CD14-positive monocyte (primary cell): ENCODE data around the gene POLR1D. TPM values are rescaled to one million over a fixed set of nuclear protein-coding genes. Genes with fewer than 3 reads are reported as not detected.

Experiments
- DNase-seq, 3 donors: peaks; one replicate each; pipeline ENCODE4 v3.0.0-alpha.2; 2011 to 2022
- H2AFZ ChIP-seq: 2 replicates; pipeline ENCODE4 v1.6.0; 2012; ENCODE audit warnings: mild to moderate bottlenecking, low read depth, low read length, inconsistent platforms; ENCODE audit not compliant: insufficient read depth, poor library complexity, severe bottlenecking
- H3K27ac ChIP-seq, 2 donors: 1 replicate in 1 of 2; 2 replicates in 1 of 2; pipeline ENCODE4 v1.5.1; 2012 to 2013; ENCODE audit warnings: low read length in 2 of 2, control low read depth in 1 of 2, inconsistent platforms in 1 of 2, low read depth in 1 of 2, mild to moderate bottlenecking in 1 of 2
- H3K27me3 ChIP-seq, 2 donors: one replicate each; pipeline versions ENCODE4 v1.6.0 to v1.6.1; 2011 to 2013; ENCODE audit warnings: low read length in 2 of 2; ENCODE audit not compliant: control insufficient read depth in 2 of 2, insufficient read depth in 2 of 2
- H3K36me3 ChIP-seq, 2 donors: replicated peaks in 1 of 2; 1 replicate in 1 of 2; 2 replicates in 1 of 2; pipeline versions ENCODE4 v1.5.1 to v1.6.1; 2012 to 2013; ENCODE audit warnings: low read length in 2 of 2, control low read depth in 1 of 2, inconsistent platforms in 1 of 2, mild to moderate bottlenecking in 1 of 2; ENCODE audit not compliant: insufficient read depth in 2 of 2, control insufficient read depth in 1 of 2
- H3K4me1 ChIP-seq, 2 donors: 1 replicate in 1 of 2; 2 replicates in 1 of 2; pipeline versions ENCODE4 v1.5.1 to v1.6.1; 2012 to 2013; ENCODE audit warnings: low read length in 2 of 2, control low read depth in 1 of 2, inconsistent platforms in 1 of 2, mild to moderate bottlenecking in 1 of 2, moderate library complexity in 1 of 2; ENCODE audit not compliant: insufficient read depth in 2 of 2, control insufficient read depth in 1 of 2
- H3K4me2 ChIP-seq: replicated peaks from 2 replicates; pipeline ENCODE3; 2012; ENCODE audit warnings: low read length, moderate library complexity, mild to moderate bottlenecking; ENCODE audit not compliant: poor library complexity, severe bottlenecking; ENCODE audit errors: extremely low read depth
- H3K4me3 ChIP-seq, 3 experiments: fragments of 200-600 bp in 1 of 3; sonication (generic) in 1 of 3; replicated peaks in 1 of 3; 1 replicate in 2 of 3; 2 replicates in 1 of 3; pipeline ENCODE4 v1.5.1; 2011 to 2013; ENCODE audit warnings: low read length in 3 of 3, mild to moderate bottlenecking in 3 of 3, control low read depth in 2 of 3, low read depth in 2 of 3, inconsistent platforms in 1 of 3, moderate library complexity in 1 of 3
- H3K79me2 ChIP-seq: 2 replicates; pipeline ENCODE4 v1.6.0; 2012; ENCODE audit warnings: mild to moderate bottlenecking, control low read depth, inconsistent platforms, low read length, moderate library complexity; ENCODE audit not compliant: insufficient read depth
- H3K9ac ChIP-seq: 2 replicates; pipeline ENCODE4 v1.6.0; 2017; ENCODE audit warnings: low read length, mild to moderate bottlenecking; ENCODE audit not compliant: insufficient read depth, poor library complexity, severe bottlenecking
- H3K9me3 ChIP-seq, 2 donors: replicated peaks in 1 of 2; 1 replicate in 1 of 2; 2 replicates in 1 of 2; pipeline versions ENCODE4 v1.5.1 to v1.6.1; 2012 to 2013; ENCODE audit warnings: low read length in 2 of 2, control low read depth in 1 of 2; ENCODE audit not compliant: control insufficient read depth in 1 of 2, insufficient read depth in 1 of 2
- H4K20me1 ChIP-seq: 2 replicates; pipeline ENCODE4 v1.6.0; 2012; ENCODE audit warnings: mild to moderate bottlenecking, low read length, control low read depth, moderate library complexity; ENCODE audit not compliant: insufficient read depth
- H3K27ac Mint-ChIP-seq, 7 donors: one replicate each; pipeline ENCODE4 v1.8.0; 2020; ENCODE audit warnings: mild to moderate bottlenecking in 7 of 7, mixed read lengths in 7 of 7, moderate library complexity in 6 of 7, inconsistent platforms in 2 of 7
- H3K27me3 Mint-ChIP-seq, 3 donors: one replicate each; pipeline ENCODE4 v1.8.0; 2021 to 2022; ENCODE audit warnings: low read depth in 3 of 3, mild to moderate bottlenecking in 3 of 3, mixed read lengths in 3 of 3, moderate library complexity in 3 of 3, inconsistent platforms in 1 of 3
- H3K36me3 Mint-ChIP-seq, 2 donors: one replicate each; pipeline ENCODE4 v1.8.0; 2020; ENCODE audit warnings: mixed read lengths in 2 of 2, inconsistent platforms in 1 of 2, mild to moderate bottlenecking in 1 of 2
- H3K4me1 Mint-ChIP-seq: one replicate; pipeline ENCODE4 v1.8.0; 2020; ENCODE audit warnings: mild to moderate bottlenecking, mixed read lengths
- H3K4me3 Mint-ChIP-seq, 2 donors: one replicate each; pipeline ENCODE4 v1.8.0; 2020; ENCODE audit warnings: mild to moderate bottlenecking in 2 of 2, mixed read lengths in 2 of 2, moderate library complexity in 1 of 2
- H3K9me3 Mint-ChIP-seq, 7 donors: one replicate each; pipeline ENCODE4 v1.8.0; 2020 to 2022; ENCODE audit warnings: mixed read lengths in 7 of 7, mild to moderate bottlenecking in 6 of 7, moderate library complexity in 6 of 7, inconsistent platforms in 2 of 7
- CTCF ChIP-seq: fragments of 200-600 bp; IDR thresholded peaks from one replicate; pipeline ENCODE4 v1.8.0; 2022; ENCODE audit warnings: antibody characterized with exemption, mild to moderate bottlenecking
- WGBS: methylation state at CpG from one replicate; pipeline ENCODE4 v1.1.5; 2013; ENCODE audit warnings: missing lambda C conversion rate; ENCODE audit not compliant: insufficient coverage; 5-methylcytosine and 5-hydroxymethylcytosine counted together
- intact Hi-C, 2 donors: fragments of 100-400 bp; cut with micrococcal nuclease; formaldehyde crosslinking; loops; one replicate each; pipeline versions ENCODE4 v1.15.0 to v1.15.1; 2023
- polyA plus RNA-seq, 3 donors: library from polyadenylated mRNA; depleted of rRNA in 1 of 3; unstranded in 2 of 3; stranded (reverse) in 1 of 3; fragments of 300-500 nt in 2 of 3; fragments of >200 nt in 1 of 3; fragmentation: Illumina TruSeq in 2 of 3; gene quantifications; 1 replicate in 2 of 3; 2 replicates in 1 of 3; pipeline ENCODE4 v1.2.3, GENCODE V29; 2012 to 2021

POLR1D gene
- polyA plus RNA-seq, 3 donors = 122 to 146 (median 139) TPM

GRCh38 chr13:27667946-27668345 is 46.3 kb downstream of the POLR1D start:
- no CpG with 5 or more reads among the region's 2 CpGs for WGBS

GRCh38 chr13:27670861-27671260 is 49.2 kb downstream of the POLR1D start:
- H3K4me2 ChIP-seq = no peak overlapping the region
- Mint-ChIP-seq H3K4me1 (no peaks in the 10 kb centered on the region), H3K27me3 (peaks cover 0 to 2% (median 0%) of the 10 kb centered on the region in 3 donors), H3K27ac (no peak overlapping the region), H3K36me3 (peaks cover 8 to 15% of the 10 kb centered on the region in 2 donors), H3K4me3 (no peak overlapping the region), H3K9me3 (peaks cover 0 to 6% (median 4%) of the 10 kb centered on the region in 7 donors)
- no peak for DNase-seq
- H3K79me2 ChIP-seq = no peaks in the 10 kb centered on the region
- no peaks in the 10 kb centered on the region for H3K27me3 ChIP-seq
- no peak overlapping the region for H3K9ac ChIP-seq
- no CpG with 5 or more reads among the region's 1 CpG for WGBS
- no peaks in the 10 kb centered on the region for H3K4me1 ChIP-seq
- no peaks in the 10 kb centered on the region for H3K9me3 ChIP-seq
- intact Hi-C loops = no loop called here
- peaks cover 6 to 15% of the 10 kb centered on the region in 2 donors for H3K36me3 ChIP-seq
- H3K27ac ChIP-seq = no peak overlapping the region
- H3K4me3 ChIP-seq = no peak overlapping the region
- no peak overlapping the region for H2AFZ ChIP-seq
- no peak for TF ChIP-seq CTCF
- no peaks in the 10 kb centered on the region for H4K20me1 ChIP-seq

More at GRCh38 chr13:27667946-27668345, 46.3 kb downstream of the POLR1D start:
- TF ChIP-seq CTCF = no peak
- peaks cover 18 to 23% of the 10 kb centered on the region in 2 donors for H3K36me3 Mint-ChIP-seq
- no peaks in the 10 kb centered on the region for H3K4me1 ChIP-seq
- H3K9me3 Mint-ChIP-seq = peaks cover 0 to 6% (median 4%) of the 10 kb centered on the region in 7 donors
- no peak overlapping the region for H3K9ac ChIP-seq
- no peak overlapping the region for H3K27ac ChIP-seq
- H3K36me3 ChIP-seq = peaks cover 15 to 35% of the 10 kb centered on the region in 2 donors
- no peaks in the 10 kb centered on the region for H3K27me3 ChIP-seq
- no peak overlapping the region for H2AFZ ChIP-seq
- peaks cover 8% of the 10 kb centered on the region for H4K20me1 ChIP-seq
- no peak overlapping the region for H3K4me2 ChIP-seq
- no peak for DNase-seq
- no peaks in the 10 kb centered on the region for H3K79me2 ChIP-seq
- H3K4me3 Mint-ChIP-seq = no peak overlapping the region
- H3K27ac Mint-ChIP-seq = no peak overlapping the region
- no peak overlapping the region for H3K4me3 ChIP-seq
- H3K27me3 Mint-ChIP-seq = no peaks in the 10 kb centered on the region
- intact Hi-C loops = no loop called here
- no peaks in the 10 kb centered on the region for H3K4me1 Mint-ChIP-seq
- no peaks in the 10 kb centered on the region for H3K9me3 ChIP-seq
